ENCODE data around the gene CACNG7.

Gene CACNG7

GRCh38 chr19:53960187-53960586 lies 51.1 kb downstream of the CACNG7 start:
- peaks cover 6% of the 10 kb centered on the region; the same call in 1 of the 2 replicates for H3K27me3 ChIP-seq (ENCODE audit: insufficient read depth, low read depth)
- H3K4me1 ChIP-seq (ENCODE audit: low read depth, poor library complexity, severe bottlenecking), result no peaks in the 10 kb centered on the region
- H4K20me1 ChIP-seq (ENCODE audit: insufficient read depth), result no peaks in the 10 kb centered on the region
- TF ChIP-seq, protein P1, sequence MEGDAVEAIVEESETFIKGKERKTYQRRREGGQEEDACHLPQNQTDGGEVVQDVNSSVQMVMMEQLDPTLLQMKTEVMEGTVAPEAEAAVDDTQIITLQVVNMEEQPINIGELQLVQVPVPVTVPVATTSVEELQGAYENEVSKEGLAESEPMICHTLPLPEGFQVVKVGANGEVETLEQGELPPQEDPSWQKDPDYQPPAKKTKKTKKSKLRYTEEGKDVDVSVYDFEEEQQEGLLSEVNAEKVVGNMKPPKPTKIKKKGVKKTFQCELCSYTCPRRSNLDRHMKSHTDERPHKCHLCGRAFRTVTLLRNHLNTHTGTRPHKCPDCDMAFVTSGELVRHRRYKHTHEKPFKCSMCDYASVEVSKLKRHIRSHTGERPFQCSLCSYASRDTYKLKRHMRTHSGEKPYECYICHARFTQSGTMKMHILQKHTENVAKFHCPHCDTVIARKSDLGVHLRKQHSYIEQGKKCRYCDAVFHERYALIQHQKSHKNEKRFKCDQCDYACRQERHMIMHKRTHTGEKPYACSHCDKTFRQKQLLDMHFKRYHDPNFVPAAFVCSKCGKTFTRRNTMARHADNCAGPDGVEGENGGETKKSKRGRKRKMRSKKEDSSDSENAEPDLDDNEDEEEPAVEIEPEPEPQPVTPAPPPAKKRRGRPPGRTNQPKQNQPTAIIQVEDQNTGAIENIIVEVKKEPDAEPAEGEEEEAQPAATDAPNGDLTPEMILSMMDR (conservative IDR thresholded peaks at IDR 0.05; ENCODE audit: low read depth, low read length), result no peak
- no peak overlapping the region for H2AFZ ChIP-seq (ENCODE audit: low read depth)
- H3K36me3 ChIP-seq (ENCODE audit: insufficient read depth), result no peaks in the 10 kb centered on the region
- H3K9ac ChIP-seq, result no peak overlapping the region
- no peak overlapping the region for H3K4me2 ChIP-seq
- H3K4me3 ChIP-seq (IDR thresholded peaks at IDR 0.05; ENCODE audit: insufficient read depth, low read depth, low read length), result no peak overlapping the region
- no peak overlapping the region for H3K27ac ChIP-seq
- no peaks in the 10 kb centered on the region for H3K79me2 ChIP-seq (ENCODE audit: insufficient read depth, low read depth)

- no peak overlapping the region for H3K9ac ChIP-seq
- no peak overlapping the region for H3K4me2 ChIP-seq
- peaks cover 6% of the 10 kb centered on the region; the same call in 1 of the 2 replicates for H3K27me3 ChIP-seq (ENCODE audit: insufficient read depth, low read depth)
- H3K36me3 ChIP-seq (ENCODE audit: insufficient read depth), result no peaks in the 10 kb centered on the region
- H3K4me1 ChIP-seq (ENCODE audit: low read depth, poor library complexity, severe bottlenecking), result no peaks in the 10 kb centered on the region
- TF ChIP-seq, protein P1 (conservative IDR thresholded peaks at IDR 0.05; ENCODE audit: low read depth, low read length), result no peak
- no peaks in the 10 kb centered on the region for H3K79me2 ChIP-seq (ENCODE audit: insufficient read depth, low read depth)
- H2AFZ ChIP-seq (ENCODE audit: low read depth), result no peak overlapping the region
- H3K27ac ChIP-seq, result no peak overlapping the region
- no peak overlapping the region for H3K4me3 ChIP-seq (IDR thresholded peaks at IDR 0.05; ENCODE audit: insufficient read depth, low read depth, low read length)
- no peaks in the 10 kb centered on the region for H4K20me1 ChIP-seq (ENCODE audit: insufficient read depth)
These were observed 51.8 kb downstream of the CACNG7 start for GRCh38 chr19:53960886-53961285.

DNA sequence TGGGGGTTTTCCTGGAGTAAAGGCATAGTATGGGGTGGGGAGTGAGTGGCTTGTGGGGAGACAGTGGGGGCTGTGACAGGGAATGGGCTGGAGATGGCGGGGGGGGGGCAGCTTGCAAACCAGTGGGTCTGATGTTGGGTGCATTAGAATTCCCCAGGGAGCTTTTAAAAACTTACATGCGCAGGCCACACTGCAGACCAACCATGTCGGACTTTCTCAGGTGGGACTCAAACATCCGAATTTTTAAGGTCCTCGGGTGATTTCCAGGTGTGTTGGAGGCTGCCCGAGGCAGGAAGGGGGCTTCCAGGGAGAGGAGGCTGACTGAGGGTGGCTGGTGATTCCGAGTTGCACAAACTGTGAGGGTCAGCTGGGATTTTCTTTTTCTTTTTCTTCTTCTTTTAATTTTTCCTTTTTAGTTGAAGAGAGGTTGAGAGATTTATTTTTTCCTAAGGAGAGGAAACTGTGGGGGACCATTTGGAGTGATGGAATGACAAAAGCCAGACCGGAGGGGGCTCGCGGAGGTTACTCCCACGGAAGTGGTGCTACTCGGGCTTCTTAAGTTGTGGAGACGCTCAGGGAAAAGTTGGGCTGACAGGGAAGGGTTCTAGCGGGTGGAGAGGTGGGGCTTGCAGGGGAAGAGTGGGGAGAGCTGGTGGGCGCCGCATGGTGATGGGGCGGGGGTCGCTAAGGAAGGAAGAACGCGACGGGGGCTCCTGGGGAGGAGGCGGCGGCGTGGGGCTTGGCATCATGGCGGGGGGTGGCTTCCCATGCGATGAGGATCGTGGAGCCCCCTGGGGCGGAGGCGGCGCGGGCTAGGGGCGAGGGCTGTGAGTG lies 52.7 kb downstream of the CACNG7 start:
- no peak overlapping the region for H3K4me3 ChIP-seq (IDR thresholded peaks at IDR 0.05; ENCODE audit: insufficient read depth, low read depth, low read length)
- peaks cover 6% of the 10 kb centered on the region; the same call in 1 of the 2 replicates for H3K27me3 ChIP-seq (ENCODE audit: insufficient read depth, low read depth)
- no peak overlapping the region for H3K9ac ChIP-seq
- no peaks in the 10 kb centered on the region for H4K20me1 ChIP-seq (ENCODE audit: insufficient read depth)
- H3K36me3 ChIP-seq (ENCODE audit: insufficient read depth), result no peaks in the 10 kb centered on the region
- H3K4me2 ChIP-seq, result no peak overlapping the region
- H3K27ac ChIP-seq, result no peak overlapping the region
- no peak overlapping the region for H2AFZ ChIP-seq (ENCODE audit: low read depth)
- H3K79me2 ChIP-seq (ENCODE audit: insufficient read depth, low read depth), result no peaks in the 10 kb centered on the region
- TF ChIP-seq, protein P1 (conservative IDR thresholded peaks at IDR 0.05; ENCODE audit: low read depth, low read length), result no peak
- no peaks in the 10 kb centered on the region for H3K4me1 ChIP-seq (ENCODE audit: low read depth, poor library complexity, severe bottlenecking)

- H3K27me3 ChIP-seq (ENCODE audit: insufficient read depth, low read depth), result peaks cover 6% of the 10 kb centered on the region; the same call in 1 of the 2 replicates
- no peaks in the 10 kb centered on the region for H3K79me2 ChIP-seq (ENCODE audit: insufficient read depth, low read depth)
- no peaks in the 10 kb centered on the region for H4K20me1 ChIP-seq (ENCODE audit: insufficient read depth)
- H3K27ac ChIP-seq, result no peak within 1 kb of the TSS
- H3K4me1 ChIP-seq (ENCODE audit: low read depth, poor library complexity, severe bottlenecking), result no peaks in the 10 kb centered on the region
- no peak within 1 kb of the TSS for H2AFZ ChIP-seq (ENCODE audit: low read depth)
- no peak within 1 kb of the TSS for H3K4me2 ChIP-seq
- TF ChIP-seq, protein P1 (conservative IDR thresholded peaks at IDR 0.05; ENCODE audit: low read depth, low read length), result no peak
- H3K4me3 ChIP-seq (IDR thresholded peaks at IDR 0.05; ENCODE audit: insufficient read depth, low read depth, low read length), result no peak within 1 kb of the TSS
- H3K9ac ChIP-seq, result no peak within 1 kb of the TSS
- no peaks in the 10 kb centered on the region for H3K36me3 ChIP-seq (ENCODE audit: insufficient read depth)
These were observed 53.9 kb downstream of the CACNG7 start, which contains the start of gene CACNG8 for GRCh38 chr19:53962887-53963431. TSS of gene CACNG8 (plus strand) at chr19:53962937.

All from KMS-11 (cell line).